ENCODE results near the gene RAB40A.

- TF ChIP-seq EP300 (IDR thresholded peaks at IDR 0.05; ENCODE audit: borderline replicate concordance in 1 of 2, control insufficient read depth in 1 of 2, low read depth in 2 of 2, low read length in 2 of 2), result no peak
- TF ChIP-seq RAD21 (IDR thresholded peaks at IDR 0.05; ENCODE audit: insufficient read depth, low read depth, low read length), result no peak
- no peak for TF ChIP-seq CTCF (IDR thresholded peaks at IDR 0.05 in 2 of 3, conservative IDR thresholded peaks at IDR 0.05 in 1 of 3; ENCODE audit: control insufficient read depth in 2 of 3, extremely low read depth in 1 of 3, insufficient read depth in 1 of 3, low read depth in 3 of 3, low read length in 3 of 3)
- TF ChIP-seq MTA2 (IDR thresholded peaks at IDR 0.05; ENCODE audit: low read depth), result no peak
- no peak for TF ChIP-seq SRF (IDR thresholded peaks at IDR 0.05; ENCODE audit: low read depth in 2 of 2, low read length in 2 of 2)
- TF ChIP-seq IRF3 (IDR thresholded peaks at IDR 0.05), result no peak
- TF ChIP-seq RFX5 (IDR thresholded peaks at IDR 0.05; ENCODE audit: low read depth, low read length), result no peak
- TF ChIP-seq CREB1 (IDR thresholded peaks at IDR 0.05; ENCODE audit: low read depth), result no peak
- no peak for TF ChIP-seq ZNF207 (IDR thresholded peaks at IDR 0.05; ENCODE audit: borderline replicate concordance)
- no peak for TF ChIP-seq KDM1A (IDR thresholded peaks at IDR 0.05; ENCODE audit: borderline replicate concordance)
- no peak for TF ChIP-seq NFIC (IDR thresholded peaks at IDR 0.05; ENCODE audit: low read depth, low read length)
Measured at GRCh38 chrX:103517246-103517645, 2.0 kb downstream of the RAB40A start.

All from GM12878 (cell line).